ENCODE data around the gene CYP26B1. TPM values are rescaled to one million over a fixed set of nuclear protein-coding genes. Genes with fewer than 3 reads are reported as not detected.

Gene CYP26B1
- polyA plus RNA-seq, 1 experiment = 0.27 TPM

GRCh38 chr2:72139874-72140620 lies 7.6 kb downstream of the CYP26B1 start:
- DNase-seq (ENCODE audit: low read depth) = no peak
- no peaks in the 10 kb centered on the region for H3K36me3 ChIP-seq (ENCODE audit: control insufficient read depth, insufficient read depth, low read length)
- CTCF ChIA-PET = interaction anchor here (0.9 to 2.5 kb wide), 6 partner anchors 9 to 594 kb away, joined by 3 to 9 read pairs (median 4); no protein-coding TSS in a partner anchor
- peaks cover 17% of the 10 kb centered on the region for H3K27me3 ChIP-seq (ENCODE audit: control insufficient read depth, insufficient read depth, low read length)
- POLR2A ChIA-PET = no interaction called here
- no peak for TF ChIP-seq CTCF (IDR thresholded peaks at IDR 0.05; ENCODE audit: insufficient read depth, low read depth, low read length)
- no peak overlapping the region for H3K4me3 ChIP-seq (ENCODE audit: low read depth, low read length)

GRCh38 chr2:72139471-72139873 lies 8.2 kb downstream of the CYP26B1 start:
- DNase-seq (ENCODE audit: low read depth) = no peak
- Histone ChIP-seq H3K36me3 (ENCODE audit: control insufficient read depth, insufficient read depth, low read length) (no peaks in the 10 kb centered on the region), H3K27me3 (ENCODE audit: control insufficient read depth, insufficient read depth, low read length) (peaks cover 11% of the 10 kb centered on the region), H3K4me3 (ENCODE audit: low read depth, low read length) (no peak overlapping the region)
- ChIA-PET CTCF (interaction anchor here (0.9 to 2.5 kb wide), 5 partner anchors 336 to 593 kb away, joined by 3 to 9 read pairs (median 4); no protein-coding TSS in a partner anchor), POLR2A (no interaction called here)
- no peak for TF ChIP-seq CTCF (IDR thresholded peaks at IDR 0.05; ENCODE audit: insufficient read depth, low read depth, low read length)

- H3K4me3 ChIP-seq (ENCODE audit: low read depth, low read length) = no peak overlapping the region
- peaks cover 10% of the 10 kb centered on the region for H3K27me3 ChIP-seq (ENCODE audit: control insufficient read depth, insufficient read depth, low read length)
- ChIA-PET CTCF (interaction anchor here (1.0 to 2.6 kb wide), 10 partner anchors 10 to 593 kb away, joined by 3 to 10 read pairs (median 5); no protein-coding TSS in a partner anchor), POLR2A (no interaction called here)
- no peak for DNase-seq (ENCODE audit: low read depth)
- H3K36me3 ChIP-seq (ENCODE audit: control insufficient read depth, insufficient read depth, low read length) = no peaks in the 10 kb centered on the region
- TF ChIP-seq CTCF (IDR thresholded peaks at IDR 0.05; ENCODE audit: insufficient read depth, low read depth, low read length) = no peak
These were observed 8.7 kb downstream of the CYP26B1 start for GRCh38 chr2:72138921-72139381.

GRCh38 chr2:72138011-72138881 lies 9.4 kb downstream of the CYP26B1 start:
- POLR2A ChIA-PET = no interaction called here
- no peak for DNase-seq (ENCODE audit: low read depth)
- no peak for TF ChIP-seq CTCF (IDR thresholded peaks at IDR 0.05; ENCODE audit: insufficient read depth, low read depth, low read length)
- peaks cover 6% of the 10 kb centered on the region for H3K27me3 ChIP-seq (ENCODE audit: control insufficient read depth, insufficient read depth, low read length)
- CTCF ChIA-PET = interaction anchor here (0.6 to 2.6 kb wide), 19 partner anchors 10 to 604 kb away, joined by 3 to 10 read pairs (median 4); no protein-coding TSS in a partner anchor
- H3K36me3 ChIP-seq (ENCODE audit: control insufficient read depth, insufficient read depth, low read length) = no peaks in the 10 kb centered on the region
- no peak overlapping the region for H3K4me3 ChIP-seq (ENCODE audit: low read depth, low read length)

Measured in BJ (cell line).